Thyroid gland (tissue), 4 donors: ENCODE results near the gene CDCA5. TPM values are rescaled to one million over a fixed set of nuclear protein-coding genes. Genes with fewer than 3 reads are reported as not detected.
"Not testable (repeated sequence)": the region's sequence is repeated elsewhere in the genome, so short reads cannot be mapped to it uniquely, and the experiment has no call there.

Experiments used
- DNase-seq, 2 donors: peaks; one replicate each; pipeline ENCODE4 v3.0.0-alpha.2; 2019
- H3K27ac ChIP-seq, 3 donors: fragments of 200-600 bp; sonication (generic); 1 replicate in 2 of 3; 2 replicates in 1 of 3; pipeline ENCODE4 v1.5.1; 2016 to 2019; ENCODE audit warnings: mild to moderate bottlenecking in 1 of 3, moderate library complexity in 1 of 3
- H3K27me3 ChIP-seq: fragments of 200-600 bp; sonication (generic); one replicate; pipeline ENCODE4 v1.5.1; 2019
- H3K36me3 ChIP-seq, 2 donors: fragments of 200-600 bp; sonication (generic); one replicate each; pipeline ENCODE4 v1.5.1; 2016 to 2019
- H3K4me1 ChIP-seq, 2 donors: fragments of 200-600 bp; sonication (generic); one replicate each; pipeline ENCODE4 v1.5.1; 2017 to 2019
- H3K4me3 ChIP-seq, 3 donors: fragments of 200-600 bp; sonication (generic); replicated peaks in 1 of 3; 1 replicate in 2 of 3; 2 replicates in 1 of 3; pipeline ENCODE4 v1.5.1; 2016; ENCODE audit warnings: mild to moderate bottlenecking in 1 of 3
- H3K9me3 ChIP-seq: fragments of 200-600 bp; sonication (generic); one replicate; pipeline ENCODE4 v1.5.1; 2017
- CTCF ChIP-seq, 6 experiments: fragments of 200-600 bp in 3 of 6; fragments of 450-650 bp in 3 of 6; sonication (generic) in 3 of 6; IDR thresholded peaks; one replicate each; pipeline ENCODE4 v1.5.1; 2016 to 2019; ENCODE audit warnings: antibody characterized with exemption in 6 of 6, mild to moderate bottlenecking in 2 of 6, inconsistent platforms in 1 of 6, moderate library complexity in 1 of 6
- POLR2A ChIP-seq, 2 donors: fragments of 450-650 bp; IDR thresholded peaks; one replicate each; pipeline ENCODE4 v1.6.1; 2017; ENCODE audit warnings: antibody characterized with exemption in 2 of 2, mild to moderate bottlenecking in 2 of 2, moderate library complexity in 1 of 2
- WGBS, 2 donors: methylation state at CpG; one replicate each; pipeline ENCODE4 v1.1.5; 2017; 5-methylcytosine and 5-hydroxymethylcytosine counted together
- intact Hi-C: fragments of 100-400 bp; cut with DNase I; formaldehyde crosslinking; loops from one replicate; pipeline ENCODE4 v1.15.1; 2023
- total RNA-seq, 4 donors: library from RNA; depleted of rRNA; stranded (reverse); fragments of >200 nt; gene quantifications; one replicate each; pipeline ENCODE4 v1.2.3, GENCODE V29; 2016

Gene CDCA5
- total RNA-seq, 4 donors from 2014 or later = 0.71 to 1.8 (median 0.81) TPM; not detected in 1

GRCh38 chr11:65121865-65122696 lies 38.2 kb upstream of the CDCA5 start, which contains the start of the genes FAU and MRPL49:
Gene FAU (minus strand): TSS chr11:65122134. CDS start chr11:65121813, 321 bp downstream.
Gene MRPL49 (plus strand): TSS chr11:65122321. CDS start chr11:65122347, 26 bp downstream.
- Histone ChIP-seq H3K4me3 (peak within 1 kb of the TSS; percentile 72 to 93 (median 76)), H3K36me3 (peaks cover 40 to 44% of the 10 kb centered on the region in 2 donors), H3K27me3 (no peaks in the 10 kb centered on the region), H3K9me3 (no peaks in the 10 kb centered on the region), H3K4me1 (peaks cover 13 to 24% of the 10 kb centered on the region in 2 donors), H3K27ac (peak within 1 kb of the TSS; percentile 82 to 89 (median 86))
- intact Hi-C loops = no loop called here
- TF ChIP-seq CTCF (IDR thresholded peaks at IDR 0.05) (no peak), POLR2A (IDR thresholded peaks at IDR 0.05) (peak; percentile 23 to 97)
- WGBS, 2 donors = 0 to 1% methylated on average over 43 to 60 of the region's 64 CpGs
- peak; percentile 100 for DNase-seq

GRCh38 chr11:65121447-65121864 lies 37.6 kb upstream of the CDCA5 start:
- WGBS, 2 donors = 1% methylated on average over 21 to 22 of the region's 22 CpGs
- DNase-seq = no peak
- Histone ChIP-seq H3K27ac (peak overlapping the region; percentile 63 to 86 (median 82)), H3K9me3 (no peaks in the 10 kb centered on the region), H3K27me3 (no peaks in the 10 kb centered on the region), H3K36me3 (peaks cover 34 to 37% of the 10 kb centered on the region in 2 donors), H3K4me1 (peaks cover 17 to 28% of the 10 kb centered on the region in 2 donors), H3K4me3 (peak overlapping the region; percentile 58 to 93 (median 76))
- intact Hi-C loops = no loop called here
- no peak for TF ChIP-seq POLR2A (IDR thresholded peaks at IDR 0.05)
- no peak for TF ChIP-seq CTCF (IDR thresholded peaks at IDR 0.05)

GRCh38 chr11:65120831-65121230 lies 37.0 kb upstream of the CDCA5 start:
- intact Hi-C loops = no loop called here
- no peaks in the 10 kb centered on the region for H3K9me3 ChIP-seq
- 84 to 95% methylated on average over 3 of the region's 3 CpGs for WGBS, 2 donors
- peak overlapping the region in 1 of 3 donors; percentile 86 for H3K27ac ChIP-seq
- H3K36me3 ChIP-seq = peaks cover 27 to 31% of the 10 kb centered on the region in 2 donors
- no peak for DNase-seq
- no peak for TF ChIP-seq CTCF (IDR thresholded peaks at IDR 0.05)
- no peak for TF ChIP-seq POLR2A (IDR thresholded peaks at IDR 0.05)
- no peaks in the 10 kb centered on the region for H3K27me3 ChIP-seq
- H3K4me1 ChIP-seq = peaks cover 23 to 34% of the 10 kb centered on the region in 2 donors
- H3K4me3 ChIP-seq = peak overlapping the region in 2 of 3 donors; percentile 58 to 93

- intact Hi-C loops = loop anchor here (10.0 kb wide), 2 partner anchors 105 to 205 kb away; partner anchors contain the start of genes ARL2 and ATG2A
- TF ChIP-seq POLR2A (IDR thresholded peaks at IDR 0.05) = no peak
- TF ChIP-seq CTCF (IDR thresholded peaks at IDR 0.05) = no peak
- H3K27me3 ChIP-seq = no peaks in the 10 kb centered on the region
- H3K4me3 ChIP-seq = no peak overlapping the region
- H3K27ac ChIP-seq = no peak overlapping the region
- peaks cover 25 to 38% of the 10 kb centered on the region in 2 donors for H3K4me1 ChIP-seq
- H3K9me3 ChIP-seq = no peaks in the 10 kb centered on the region
- H3K36me3 ChIP-seq = peaks cover 16 to 22% of the 10 kb centered on the region in 2 donors
- no peak for DNase-seq
Observed at GRCh38 chr11:65119670-65119995, 35.8 kb upstream of the CDCA5 start.

GRCh38 chr11:65118891-65119669 lies 35.2 kb upstream of the CDCA5 start:
- Histone ChIP-seq H3K4me1 (peaks cover 25 to 39% of the 10 kb centered on the region in 2 donors), H3K36me3 (peaks cover 16 to 22% of the 10 kb centered on the region in 2 donors)
- H3K9me3 ChIP-seq, H3K27me3 ChIP-seq, H3K27ac ChIP-seq, DNase-seq, H3K4me3 ChIP-seq: not testable (repeated sequence)
- WGBS, 2 donors = 91 to 92% methylated on average over 18 of the region's 18 CpGs
- intact Hi-C loops = loop anchor here (10.0 kb wide), 2 partner anchors 104 to 204 kb away; partner anchors contain the start of genes ARL2 and ATG2A
